AG10803 (cell line): Measurements from ENCODE around the gene SYCE1.
A peak's percentile ranks its signal among the peaks of the same experiment; 100 is the strongest.
"Not testable (repeated sequence)": the region's sequence is repeated elsewhere in the genome, so short reads cannot be mapped to it uniquely, and the experiment has no call there.

Experiments
- DNase-seq: peaks from one replicate; pipeline ENCODE4 v3.0.0; 2010; ENCODE audit warnings: low read depth
- H3K4me3 ChIP-seq: 2 replicates; pipeline ENCODE4 v1.5.1; 2011; ENCODE audit warnings: mild to moderate bottlenecking, low read length, control low read depth
- CTCF ChIP-seq: conservative IDR thresholded peaks from 2 replicates; pipeline ENCODE4 v1.5.1; 2011; ENCODE audit warnings: mild to moderate bottlenecking, low read length, control low read depth, inconsistent platforms

Gene SYCE1

GRCh38 chr10:133523631-133524203 is 41.7 kb downstream of the SYCE1 start:
- no peak overlapping the region for H3K4me3 ChIP-seq
- TF ChIP-seq CTCF: no peak
- no peak for DNase-seq

GRCh38 chr10:133520193-133520738 is 45.1 kb downstream of the SYCE1 start:
- H3K4me3 ChIP-seq: peak overlapping the region; percentile 69
- peak; percentile 63 for DNase-seq
- TF ChIP-seq CTCF: peak; percentile 68

GRCh38 chr10:133518517-133518916 is 46.9 kb downstream of the SYCE1 start:
- DNase-seq, H3K4me3 ChIP-seq: not testable (repeated sequence)

- no peak for TF ChIP-seq CTCF
- no peak overlapping the region for H3K4me3 ChIP-seq
- no peak for DNase-seq
Observed at GRCh38 chr10:133516057-133516456, 49.3 kb downstream of the SYCE1 start.

- no peak overlapping the region for H3K4me3 ChIP-seq
- DNase-seq: no peak
Observed at GRCh38 chr10:133515471-133515870, 49.9 kb downstream of the SYCE1 start.

GRCh38 chr10:133511907-133512528 is 53.4 kb downstream of the SYCE1 start:
- no peak overlapping the region for H3K4me3 ChIP-seq
- no peak for DNase-seq
- TF ChIP-seq CTCF: no peak

More at GRCh38 chr10:133515471-133515870, 49.9 kb downstream of the SYCE1 start:
- TF ChIP-seq CTCF: no peak

- H3K4me3 ChIP-seq: no peak overlapping the region
- no peak for DNase-seq
Observed at GRCh38 chr10:133511408-133511807, 54.0 kb downstream of the SYCE1 start.

More at GRCh38 chr10:133511408-133511807, 54.0 kb downstream of the SYCE1 start:
- no peak for TF ChIP-seq CTCF
